ENCODE results near the gene ATP8A2.

Gene ATP8A2

GRCh38 chr13:26019881-26020870, 648.4 kb downstream of the ATP8A2 start:
- ChIA-PET POLR2A (no interaction called here), CTCF (interaction anchor here (1.4 to 1.5 kb wide), 2 partner anchors 9 to 17 kb away, joined by 3 to 4 read pairs; no protein-coding TSS in a partner anchor)
- DNase-seq (ENCODE audit: extremely low spot score), result no peak
- no peak for TF ChIP-seq CTCF (IDR thresholded peaks at IDR 0.05; ENCODE audit: control extremely low read depth, extremely low read depth, low read depth, missing control alignments)

DNA sequence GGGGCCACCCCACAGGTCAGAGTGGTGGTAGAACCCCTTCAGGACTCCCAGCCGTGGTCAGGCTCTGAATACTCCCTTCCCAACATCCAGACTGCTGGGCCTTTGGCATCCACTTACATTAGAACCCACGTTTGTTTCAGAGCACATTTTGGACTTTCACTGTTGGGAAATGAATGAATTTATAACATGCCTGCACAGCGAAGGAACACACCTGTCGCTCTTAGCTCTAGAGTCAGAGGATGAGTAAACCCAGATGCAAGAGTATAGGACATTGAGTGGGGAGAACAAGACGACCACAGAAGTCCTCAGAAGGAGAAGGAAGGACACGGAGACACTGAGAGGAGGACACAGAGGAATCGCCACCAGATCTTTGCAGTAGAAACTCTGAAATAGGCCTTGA, 649.1 kb downstream of the ATP8A2 start:
- POLR2A ChIA-PET, result no interaction called here
- CTCF ChIA-PET, result no interaction called here
- TF ChIP-seq CTCF (IDR thresholded peaks at IDR 0.05; ENCODE audit: control extremely low read depth, extremely low read depth, low read depth, missing control alignments), result no peak

DNA sequence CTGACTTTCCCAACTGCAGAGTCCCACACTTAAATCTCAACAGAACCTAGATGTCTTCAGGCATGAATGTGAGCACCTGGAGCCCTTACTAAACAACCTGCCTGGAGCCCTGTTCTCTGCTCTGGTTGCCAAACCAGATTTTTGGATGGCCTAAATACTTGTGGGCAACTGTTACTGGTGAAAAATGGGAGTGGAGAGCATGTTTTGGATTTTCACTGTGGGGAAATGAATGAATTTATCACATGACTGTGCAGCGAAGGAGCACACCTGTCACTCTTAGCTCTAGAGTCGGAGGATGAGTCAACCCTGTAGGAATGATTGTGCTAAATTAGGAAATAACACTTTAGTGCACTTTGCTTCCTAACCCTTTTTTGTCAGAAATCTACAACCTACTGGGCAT, 649.7 kb downstream of the ATP8A2 start:
- POLR2A ChIA-PET, result no interaction called here
- CTCF ChIA-PET, result no interaction called here
- DNase-seq (ENCODE audit: extremely low spot score), result no peak
- no peak for TF ChIP-seq CTCF (IDR thresholded peaks at IDR 0.05; ENCODE audit: control extremely low read depth, extremely low read depth, low read depth, missing control alignments)

More for the DNA sequence above, 649.1 kb downstream of the ATP8A2 start:
- DNase-seq (ENCODE audit: extremely low spot score), result no peak

DNA sequence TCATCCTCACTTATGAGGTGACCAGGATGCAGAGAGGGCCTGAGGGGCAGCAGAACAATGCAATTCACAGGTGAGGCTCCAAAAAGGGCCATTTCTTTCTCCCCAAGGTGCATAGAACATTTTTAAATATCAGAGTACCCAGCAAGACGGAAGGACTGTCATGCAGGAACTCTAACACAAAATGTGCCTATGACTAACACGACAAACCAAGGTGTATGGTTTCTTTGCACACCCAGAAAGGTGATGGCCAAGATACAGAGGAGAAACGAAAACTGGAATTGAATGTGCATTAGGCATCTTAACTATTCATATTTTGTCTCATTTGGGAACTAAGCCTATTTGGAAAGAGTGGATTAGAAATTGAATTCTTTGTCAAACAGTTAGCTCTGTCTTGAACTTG, 650.2 kb downstream of the ATP8A2 start:
- ChIA-PET CTCF (interaction anchor here (1.7 kb wide), 1 partner anchor 19 kb away, joined by 4 read pairs; no protein-coding TSS in a partner anchor), POLR2A (no interaction called here)
- no peak for DNase-seq (ENCODE audit: extremely low spot score)
- no peak for TF ChIP-seq CTCF (IDR thresholded peaks at IDR 0.05; ENCODE audit: control extremely low read depth, extremely low read depth, low read depth, missing control alignments)

GRCh38 chr13:26022538-26023292, 650.9 kb downstream of the ATP8A2 start:
- POLR2A ChIA-PET, result no interaction called here
- CTCF ChIA-PET, result interaction anchor here (1.7 kb wide), 1 partner anchor 18 kb away, joined by 4 read pairs; no protein-coding TSS in a partner anchor
- no peak for DNase-seq (ENCODE audit: extremely low spot score)
- TF ChIP-seq CTCF (IDR thresholded peaks at IDR 0.05; ENCODE audit: control extremely low read depth, extremely low read depth, low read depth, missing control alignments), result no peak

DNA sequence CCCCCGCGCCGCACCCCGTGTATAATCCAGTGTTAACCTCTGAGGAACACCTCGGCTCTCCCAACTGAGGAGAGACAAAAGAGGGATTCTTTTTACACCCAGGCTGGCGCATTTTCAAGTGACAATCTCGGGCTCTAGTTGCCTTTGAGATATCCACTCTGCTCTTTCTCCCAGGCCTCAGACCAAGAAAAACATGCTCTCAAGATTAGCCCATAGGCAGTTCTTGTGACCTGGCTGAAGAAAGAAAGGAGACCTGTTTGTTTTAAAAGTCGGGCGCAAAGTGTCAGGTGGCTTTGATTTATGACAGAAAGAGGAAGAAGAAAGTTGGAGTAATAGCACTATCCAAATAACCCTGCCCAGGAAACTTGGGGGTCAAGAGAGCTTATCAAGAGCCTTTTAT, 652.8 kb downstream of the ATP8A2 start:
- CTCF ChIA-PET, result no interaction called here
- POLR2A ChIA-PET, result no interaction called here
- no peak for DNase-seq (ENCODE audit: extremely low spot score)
- no peak for TF ChIP-seq CTCF (IDR thresholded peaks at IDR 0.05; ENCODE audit: control extremely low read depth, extremely low read depth, low read depth, missing control alignments)
